ENCODE data around the gene SLC6A18. TPM values are rescaled to one million over a fixed set of nuclear protein-coding genes. Genes with fewer than 3 reads are reported as not detected.
"Not testable (repeated sequence)": the region's sequence is repeated elsewhere in the genome, so short reads cannot be mapped to it uniquely, and the experiment has no call there.

The SLC6A18 gene
- total RNA-seq, 1 donor from 2014 or later = not detected

DNA sequence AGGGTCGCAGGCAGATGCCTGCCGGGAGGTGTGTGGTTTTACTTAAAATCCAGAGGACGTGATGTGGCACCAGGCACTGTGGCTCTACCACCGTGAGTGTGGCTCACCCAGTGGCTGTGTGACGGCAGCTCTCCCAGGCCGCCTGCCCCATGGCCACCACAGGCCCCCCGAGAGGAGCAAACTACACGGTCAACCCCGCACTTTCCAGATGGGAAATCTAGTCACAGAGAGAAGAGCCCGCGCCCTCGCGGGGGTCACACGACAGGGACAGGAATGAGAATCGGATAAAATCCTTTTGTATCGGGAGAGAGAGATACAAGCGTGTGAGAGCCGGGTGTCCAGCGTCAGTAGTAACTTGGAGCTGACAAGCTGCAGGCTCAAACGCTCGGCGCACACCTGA lies 45.2 kb downstream of the SLC6A18 start:
- DNase-seq (ENCODE audit: low spot score in 2 of 2) = no peak

DNA sequence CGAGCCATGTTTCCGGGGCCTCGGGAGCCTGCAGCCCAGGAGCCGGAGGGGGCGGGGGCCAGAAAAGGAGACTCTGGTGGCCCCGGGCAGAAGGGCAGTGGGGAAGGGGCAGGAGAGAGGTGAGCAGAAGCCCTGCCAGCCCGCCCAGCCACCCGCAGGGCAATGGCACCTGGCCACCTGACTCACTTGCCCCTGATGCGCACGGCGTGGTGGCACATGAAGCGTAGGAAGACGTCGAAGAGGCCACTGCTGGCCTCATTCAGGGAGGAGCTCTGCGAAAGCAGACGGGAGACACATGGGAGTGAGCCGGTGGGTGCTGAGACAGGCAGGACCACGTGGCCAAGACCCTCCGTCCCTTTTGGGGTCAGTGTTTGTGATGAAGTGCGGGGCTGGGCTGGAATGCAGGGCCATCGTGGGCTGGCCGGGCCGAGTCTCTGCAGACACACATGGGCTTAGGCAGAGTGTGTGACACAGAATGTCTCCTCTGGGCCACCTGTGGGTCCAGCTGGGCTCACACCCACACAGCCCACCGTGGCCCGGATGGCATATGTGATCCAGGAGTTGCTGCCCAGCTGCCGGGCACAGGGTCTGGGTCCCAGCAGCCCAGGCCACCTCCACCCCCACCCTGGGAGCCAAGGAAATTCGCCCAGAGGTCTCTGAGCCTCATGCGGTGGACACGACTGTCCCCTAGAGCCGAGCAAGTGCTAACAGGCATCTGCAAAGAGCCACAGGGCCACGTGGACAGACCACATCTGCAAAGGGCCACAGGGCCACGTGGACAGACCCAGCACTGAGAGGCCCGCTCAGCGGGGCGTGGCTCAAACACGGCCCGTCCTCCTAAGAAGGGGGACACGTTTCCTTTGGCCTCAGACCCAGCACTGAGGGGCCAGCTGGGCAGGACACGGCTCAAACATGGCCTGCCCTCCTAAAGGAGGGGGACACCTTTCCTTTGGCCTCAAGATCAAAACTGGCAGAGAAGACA lies 46.0 kb downstream of the SLC6A18 start:
- FAIRE-seq = no peak

More for the DNA sequence above, 45.2 kb downstream of the SLC6A18 start:
- FAIRE-seq = no peak

DNA sequence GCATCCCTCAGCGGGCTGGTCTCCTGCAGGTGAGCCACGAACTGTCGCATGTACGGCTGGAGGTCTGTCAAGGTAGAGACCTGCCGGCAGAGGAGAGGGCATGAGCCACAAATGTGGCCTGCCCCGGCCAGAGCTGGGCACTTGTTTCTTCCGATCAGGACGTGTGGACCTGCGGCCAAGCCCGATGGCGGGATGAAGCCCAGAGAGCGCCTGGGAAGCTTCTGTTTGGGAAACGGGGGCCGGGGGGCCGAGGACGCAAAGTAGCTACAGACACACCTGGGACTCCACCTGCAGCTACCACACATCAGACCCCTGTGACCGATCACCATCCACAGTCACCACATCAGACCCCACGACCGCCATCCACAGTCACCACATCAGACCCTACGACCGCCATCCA lies 47.0 kb downstream of the SLC6A18 start:
- DNase-seq (ENCODE audit: low spot score in 2 of 2) (no peak), FAIRE-seq (no peak)

More for the DNA sequence above, 46.0 kb downstream of the SLC6A18 start:
- DNase-seq (ENCODE audit: low spot score in 2 of 2) = no peak

DNA sequence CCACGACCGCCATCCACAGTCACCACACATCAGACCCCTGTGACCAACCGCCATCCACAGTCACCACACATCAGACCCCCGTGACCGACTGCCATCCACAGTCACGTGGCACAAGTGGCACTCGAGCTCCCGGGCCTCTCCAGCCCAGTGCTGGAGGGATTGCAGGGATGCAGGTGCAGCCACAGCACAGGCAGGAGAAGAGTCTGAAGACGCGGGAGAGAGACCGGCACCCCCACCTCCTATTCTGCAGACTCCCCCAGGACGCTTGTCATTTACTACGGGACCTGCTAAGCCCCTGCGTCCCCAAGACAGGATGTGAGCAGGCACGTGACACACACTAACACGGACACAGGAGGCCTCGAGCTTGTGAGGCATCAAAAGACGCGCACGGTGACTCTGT lies 48.6 kb downstream of the SLC6A18 start:
- no peak for FAIRE-seq
- DNase-seq (ENCODE audit: low spot score in 2 of 2) = no peak

DNA sequence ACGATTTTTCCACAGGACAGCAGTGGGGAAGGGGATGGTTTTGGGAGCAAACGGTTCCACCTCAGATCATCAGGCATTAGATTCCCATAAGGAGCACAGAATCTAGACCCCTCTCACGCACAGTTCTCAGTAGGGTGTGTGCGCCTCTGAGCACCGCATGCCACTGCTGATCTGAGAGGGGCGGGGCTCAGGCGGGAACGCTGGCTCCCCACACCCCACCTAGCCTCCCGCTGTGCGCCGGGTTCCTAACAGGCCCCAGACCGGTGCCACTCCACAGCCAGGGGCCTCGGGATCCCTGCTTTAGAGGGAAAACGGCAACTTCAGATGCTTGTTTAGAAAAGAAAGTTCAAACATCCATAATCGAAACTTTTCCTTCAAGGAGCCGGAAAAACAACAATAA lies 49.3 kb downstream of the SLC6A18 start:
- DNase-seq (ENCODE audit: low spot score in 2 of 2) (no peak), FAIRE-seq (no peak)

DNA sequence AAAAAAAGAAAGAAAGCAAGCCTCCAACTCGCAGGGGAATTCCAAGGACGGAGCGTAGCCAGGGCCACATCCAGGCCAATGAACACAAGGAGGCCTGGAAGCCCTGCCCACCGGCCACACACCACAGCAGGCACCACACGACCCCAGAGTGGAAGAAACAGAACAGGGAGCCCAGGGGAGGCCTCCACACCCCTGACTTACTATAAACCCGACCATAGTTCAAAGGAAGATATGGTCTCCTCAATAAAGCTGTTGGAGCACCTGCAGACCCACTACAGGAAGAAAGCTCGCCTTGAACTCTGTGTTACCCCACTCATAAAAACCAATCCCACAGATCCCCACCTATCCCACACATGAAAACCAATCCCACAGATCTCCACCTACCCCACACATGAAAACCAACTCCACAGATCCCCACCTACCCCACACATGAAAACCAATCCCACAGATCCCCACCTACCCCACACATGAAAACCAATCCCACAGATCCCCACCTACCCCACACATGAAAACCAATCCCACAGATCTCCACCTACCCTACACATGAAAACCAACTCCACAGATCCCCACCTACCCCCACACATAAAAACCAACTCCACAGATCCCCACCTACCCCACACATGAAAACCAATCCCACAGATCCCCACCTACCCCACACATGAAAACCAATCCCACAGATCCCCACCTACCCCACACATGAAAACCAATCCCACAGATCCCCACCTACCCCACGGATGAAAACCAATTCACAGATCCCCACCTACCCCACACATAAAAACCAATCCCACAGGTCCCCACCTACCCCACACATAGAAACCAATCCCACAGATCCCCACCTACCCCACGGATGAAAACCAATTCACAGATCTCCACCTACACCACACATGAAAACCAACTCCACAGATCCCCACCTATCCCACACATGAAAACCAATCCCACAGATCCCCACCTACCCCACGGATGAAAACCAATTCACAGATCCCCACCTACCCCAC lies 50.5 kb downstream of the SLC6A18 start:
- not testable (repeated sequence) for DNase-seq (ENCODE audit: low spot score in 2 of 2); FAIRE-seq

DNA sequence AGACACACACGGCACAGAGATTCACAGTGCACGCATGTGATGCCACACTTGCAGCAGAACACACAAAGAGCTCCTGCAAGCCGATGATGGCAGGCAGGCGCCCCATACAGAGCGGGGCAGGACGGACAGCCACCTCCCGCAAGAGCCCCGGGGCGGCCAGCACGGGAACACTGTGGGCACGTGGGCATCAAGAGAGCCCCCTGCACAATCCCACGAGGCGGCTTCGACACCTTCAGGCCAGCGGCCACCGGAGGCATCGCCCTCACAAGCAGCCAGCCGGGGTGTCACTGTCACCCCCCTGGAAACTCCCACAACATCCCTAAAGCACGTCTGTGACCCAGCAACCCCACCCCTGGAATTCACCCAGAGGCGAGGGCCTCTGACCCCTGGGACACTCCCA lies 51.7 kb downstream of the SLC6A18 start:
- no peak for DNase-seq (ENCODE audit: low spot score in 2 of 2)
- no peak for FAIRE-seq

DNA sequence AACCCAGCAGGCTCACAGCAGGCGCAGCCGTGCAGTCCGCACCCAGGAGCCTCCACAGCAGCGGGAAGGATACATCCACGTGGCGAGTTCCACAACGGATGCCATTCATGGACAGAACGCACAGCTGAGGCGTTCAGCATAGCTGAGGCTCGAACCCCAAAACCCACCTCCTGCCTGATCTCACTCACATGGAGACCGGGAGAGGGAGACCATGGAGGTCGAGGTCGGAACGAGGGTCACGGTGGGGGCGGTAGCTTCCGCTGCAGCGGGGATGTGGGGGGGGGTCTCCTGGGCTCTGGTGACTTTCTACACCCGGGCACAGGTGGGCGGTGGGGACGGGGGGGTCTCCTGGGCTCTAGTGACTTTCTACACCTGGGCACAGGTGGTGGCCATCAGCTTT lies 52.1 kb downstream of the SLC6A18 start:
- FAIRE-seq (no peak), DNase-seq (ENCODE audit: low spot score in 2 of 2) (no peak)

DNA sequence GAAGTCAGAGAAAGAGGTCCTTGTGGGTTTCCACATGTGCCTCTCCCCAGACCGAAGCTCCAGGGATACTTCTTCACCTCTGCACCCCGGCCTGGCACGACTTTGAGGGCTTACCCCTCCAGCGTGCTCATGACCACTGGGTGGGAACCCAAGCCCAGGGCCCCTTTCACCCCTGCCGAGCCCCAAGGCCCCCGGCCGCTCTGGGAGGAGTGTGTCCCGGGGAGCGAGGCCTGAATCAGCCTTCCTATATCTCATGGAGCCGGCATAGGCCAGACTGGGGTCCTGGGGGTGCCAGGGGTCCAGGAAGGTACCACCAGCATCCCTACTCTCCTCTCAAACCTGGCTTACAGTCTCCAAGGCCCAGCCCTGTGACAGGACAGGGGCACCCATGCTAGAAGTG lies 52.6 kb downstream of the SLC6A18 start:
- no peak for FAIRE-seq
- no peak for DNase-seq (ENCODE audit: low spot score in 2 of 2)

DNA sequence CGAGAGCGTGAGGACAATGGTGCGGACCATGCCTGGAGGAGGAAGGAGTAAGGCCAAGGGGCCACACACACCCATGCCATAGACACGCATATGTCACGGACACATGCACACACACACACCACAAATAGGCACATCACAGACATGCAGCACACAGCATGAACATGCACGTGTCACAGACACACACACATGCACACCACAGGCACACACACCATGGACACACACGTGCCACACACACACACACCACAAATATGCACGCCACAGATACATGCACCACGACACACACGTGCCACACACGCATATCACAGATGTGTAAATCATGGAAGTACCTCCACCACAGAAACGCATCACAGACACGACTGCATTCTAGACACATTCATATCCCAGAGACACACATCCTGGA lies 53.0 kb downstream of the SLC6A18 start:
- no peak for DNase-seq (ENCODE audit: low spot score in 2 of 2)
- no peak for FAIRE-seq

DNA sequence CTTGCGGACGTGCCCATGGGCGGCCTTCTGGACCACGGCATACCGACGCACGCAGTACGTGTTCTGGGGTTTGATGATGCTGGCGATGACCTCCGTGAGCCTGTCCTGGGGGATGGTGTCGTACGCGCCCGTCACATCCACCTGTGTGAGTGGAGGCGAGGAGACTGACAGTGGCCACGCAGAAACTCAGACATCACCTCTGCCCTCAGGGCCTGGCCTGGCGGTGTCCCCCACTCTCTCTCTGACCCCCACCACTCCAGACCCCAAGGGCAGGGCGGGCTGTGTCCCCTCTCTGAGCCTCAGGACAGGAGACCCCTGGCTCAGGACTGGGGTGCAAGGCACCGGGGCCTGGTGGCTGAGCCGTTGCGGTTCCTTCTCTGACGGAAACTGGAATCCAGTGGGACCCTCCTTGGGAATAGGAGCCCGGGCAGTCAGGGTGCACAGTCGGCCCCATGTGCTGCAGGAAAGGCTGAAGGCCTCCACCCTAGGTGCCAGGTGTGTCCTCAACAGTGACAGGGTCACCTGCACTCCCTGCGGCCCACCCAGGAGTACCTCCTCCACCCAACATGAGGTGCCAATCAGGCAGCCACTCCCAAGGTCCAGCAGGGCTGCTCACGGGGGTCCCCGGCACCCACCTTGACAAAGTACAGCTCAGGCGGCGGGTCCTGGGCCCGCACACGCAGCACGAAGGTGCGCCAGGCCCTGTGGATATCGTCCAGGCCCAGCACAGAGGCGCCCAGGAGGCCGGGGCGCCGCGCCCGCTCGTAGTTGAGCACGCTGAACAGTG lies 53.7 kb downstream of the SLC6A18 start:
- DNase-seq (ENCODE audit: low spot score in 2 of 2) = no peak
- FAIRE-seq = no peak

DNA sequence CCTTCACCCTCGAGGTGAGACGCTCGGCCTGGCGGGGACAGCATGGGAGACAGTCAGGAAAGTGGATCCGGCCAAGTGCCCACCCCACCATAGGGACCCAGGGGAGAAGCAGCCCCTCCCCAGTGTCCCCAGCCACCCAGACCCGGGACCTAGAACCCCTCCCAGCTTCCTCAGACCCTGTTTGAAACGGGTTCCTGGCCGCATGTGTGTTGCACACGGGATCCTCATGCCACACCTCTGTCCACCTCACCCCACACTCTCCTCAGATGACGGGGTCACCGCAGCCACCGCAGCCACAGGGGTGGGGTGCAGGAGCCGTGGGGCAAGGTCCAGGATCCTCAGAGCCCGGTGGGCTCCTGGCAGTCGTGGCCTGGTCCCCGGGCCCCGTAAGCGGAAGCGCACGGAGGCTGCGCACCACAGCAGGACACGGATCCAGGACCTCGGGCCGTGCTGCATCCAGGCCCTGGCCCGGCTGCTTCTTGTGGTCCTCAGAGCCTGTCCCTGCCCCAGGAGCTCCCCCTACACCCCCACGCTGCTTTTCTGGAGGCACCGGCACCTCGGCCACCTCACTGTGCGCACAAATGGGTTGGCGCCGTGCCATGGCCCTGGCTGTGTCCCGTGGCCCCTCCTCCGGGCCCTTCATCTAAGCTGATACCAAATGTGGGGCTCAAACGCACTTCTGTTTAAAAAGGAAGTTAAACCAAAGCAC lies 54.4 kb downstream of the SLC6A18 start:
- FAIRE-seq (no peak), DNase-seq (ENCODE audit: low spot score in 2 of 2) (no peak)

DNA sequence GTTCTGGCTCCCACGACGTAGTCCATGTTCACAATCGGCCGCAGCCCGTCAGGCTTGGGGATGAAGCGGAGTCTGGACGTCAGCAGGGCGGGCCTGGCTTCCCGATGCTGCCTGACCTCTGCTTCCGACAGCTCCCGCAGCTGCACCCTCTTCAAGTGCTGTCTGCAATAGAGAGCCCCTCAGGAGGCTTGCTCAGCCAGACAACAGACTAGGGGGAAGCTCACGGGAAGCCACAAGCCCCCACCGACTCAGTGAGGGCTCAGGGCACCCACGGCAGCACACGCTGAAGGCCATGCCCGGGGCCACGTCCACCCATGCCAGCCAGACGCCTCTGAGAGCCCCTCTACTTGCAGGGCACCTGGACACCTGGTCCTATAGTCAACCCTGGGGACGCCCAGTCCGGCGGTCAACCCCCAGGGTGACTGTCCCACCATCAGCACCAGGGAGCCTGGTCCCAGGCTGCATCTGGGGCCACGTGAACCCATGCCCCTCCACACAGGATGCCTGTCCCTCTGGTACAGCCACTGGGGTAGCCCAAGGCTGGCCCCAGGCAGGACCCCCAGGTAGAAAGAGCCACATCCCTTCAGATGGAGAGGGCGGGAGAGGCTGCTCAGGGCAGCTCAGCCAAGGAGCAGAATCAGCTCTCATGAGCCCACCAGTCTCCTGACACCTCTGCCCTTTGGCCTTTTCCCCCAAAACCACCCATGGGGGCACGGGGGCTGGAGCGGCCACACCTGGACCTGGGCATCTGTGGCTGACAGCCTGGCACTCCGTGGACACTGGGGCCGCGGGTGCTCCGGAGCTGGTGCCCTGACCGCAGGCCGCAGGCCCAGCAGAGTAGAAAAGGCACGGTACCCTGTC lies 55.2 kb downstream of the SLC6A18 start:
- no peak for DNase-seq (ENCODE audit: low spot score in 2 of 2)
- FAIRE-seq = no peak

DNA sequence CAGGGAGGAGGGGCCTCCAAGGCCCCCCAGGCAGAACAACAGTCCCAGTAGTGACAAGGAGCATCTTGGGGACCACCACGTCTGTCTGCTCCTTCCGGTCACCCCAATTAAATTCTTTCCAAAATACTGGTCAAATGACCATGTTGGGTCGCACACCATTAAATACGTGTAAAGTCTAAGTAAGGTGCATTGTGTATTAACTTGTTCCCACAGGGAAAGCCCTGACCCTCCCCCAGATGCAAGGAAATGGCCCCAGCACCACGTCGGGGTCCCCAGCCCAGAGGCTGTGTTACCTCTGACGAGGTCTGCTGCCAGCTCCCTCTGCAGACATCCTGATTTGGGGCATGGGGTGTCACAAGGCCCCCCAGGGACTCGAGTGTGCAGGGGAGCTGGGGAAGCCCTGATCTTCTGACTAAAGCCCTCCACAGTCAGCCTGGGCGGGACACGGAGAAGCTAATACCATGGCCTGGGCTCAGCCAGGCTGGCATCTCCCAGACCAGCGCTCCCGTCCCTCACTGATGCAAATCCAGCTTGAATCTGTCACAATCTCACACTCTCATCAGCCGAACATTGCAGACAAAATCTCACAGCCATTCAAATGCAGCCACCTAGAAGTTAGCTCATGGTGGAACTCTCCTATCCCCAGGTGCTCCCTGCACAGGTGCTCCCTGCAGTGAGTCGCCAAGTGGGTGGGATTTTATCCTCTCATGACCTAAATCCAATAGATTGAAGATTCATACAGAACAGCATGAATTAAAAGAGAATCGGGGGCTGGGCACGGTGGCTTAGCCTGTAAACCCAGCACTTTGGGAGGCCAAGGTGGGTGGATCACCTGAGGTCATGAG lies 56.1 kb downstream of the SLC6A18 start:
- FAIRE-seq = no peak

DNA sequence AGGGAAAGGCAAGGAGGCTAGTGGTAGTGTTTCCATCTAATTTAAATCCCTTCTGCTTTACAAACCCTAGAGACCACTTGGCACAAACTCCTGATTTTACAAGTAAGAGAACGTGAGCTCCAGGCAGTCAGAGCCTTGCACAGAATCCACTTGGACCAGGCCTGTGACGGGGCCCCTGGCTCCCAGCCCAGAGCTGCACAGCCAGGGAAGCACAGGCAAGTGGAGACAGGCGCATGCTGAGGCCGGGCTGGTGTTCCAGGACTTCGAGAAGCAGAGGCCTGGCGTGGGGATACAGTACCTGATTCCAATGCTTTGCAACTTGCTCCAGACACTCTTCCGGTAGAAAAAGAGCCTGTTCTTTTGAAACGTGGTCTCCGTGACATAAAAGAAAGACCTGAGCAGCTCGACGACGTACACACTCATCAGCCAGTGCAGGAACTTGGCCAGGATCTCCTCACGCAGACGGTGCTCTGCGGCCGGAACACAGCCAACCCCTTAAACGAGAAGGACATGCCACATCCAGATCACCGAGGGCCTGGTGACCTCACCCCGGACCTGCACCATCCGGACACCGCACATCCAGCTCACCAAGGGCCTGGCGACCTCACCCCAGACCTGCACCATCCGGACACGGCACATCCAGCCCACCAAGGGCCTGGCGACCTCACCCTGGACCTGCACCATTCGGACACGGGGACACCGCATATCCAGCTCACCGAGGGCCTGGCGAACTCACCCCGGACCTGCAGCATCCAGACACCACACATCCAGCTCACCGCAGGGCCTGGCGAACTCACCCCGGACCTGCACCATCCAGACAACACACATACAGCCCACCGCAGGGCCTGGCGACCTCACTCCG lies 57.2 kb downstream of the SLC6A18 start:
- FAIRE-seq (no peak), DNase-seq (ENCODE audit: low spot score in 2 of 2) (no peak)

More for the DNA sequence above, 56.1 kb downstream of the SLC6A18 start:
- no peak for DNase-seq (ENCODE audit: low spot score in 2 of 2)

DNA sequence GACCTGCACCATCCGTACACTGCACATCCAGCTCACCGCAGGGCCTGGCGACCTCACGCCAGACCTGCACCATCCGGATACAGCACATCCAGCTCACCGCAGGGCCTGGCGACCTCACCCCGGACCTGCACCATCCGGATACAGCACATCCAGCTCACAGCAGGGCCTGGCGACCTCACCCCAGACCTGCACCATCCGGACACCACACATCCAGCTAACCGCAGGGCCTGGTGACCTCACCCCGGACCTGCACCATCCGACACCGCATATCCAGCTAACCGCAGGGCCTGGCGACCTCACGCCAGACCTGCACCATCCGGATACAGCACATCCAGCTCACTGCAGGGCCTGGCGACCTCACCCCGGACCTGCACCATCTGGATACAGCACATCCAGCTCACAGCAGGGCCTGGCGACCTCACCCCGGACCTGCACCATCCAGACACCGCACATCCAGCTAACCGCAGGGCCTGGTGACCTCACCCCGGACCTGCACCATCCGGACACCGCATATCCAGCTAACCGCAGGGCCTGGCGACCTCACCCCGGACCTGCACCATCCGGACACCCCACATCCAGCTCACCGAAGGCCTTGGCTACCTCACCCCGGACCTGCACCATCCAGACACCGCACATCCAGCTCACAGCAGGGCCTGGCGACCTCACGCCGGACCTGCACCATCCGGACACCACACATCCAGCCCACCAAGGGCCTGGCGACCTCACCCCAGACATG lies 58.0 kb downstream of the SLC6A18 start:
- not testable (repeated sequence) for FAIRE-seq; DNase-seq (ENCODE audit: low spot score in 2 of 2)

All from frontal cortex (tissue), 4 donors.